Keratinocyte (primary cell): Measurements from ENCODE around the gene SCT. TPM values are rescaled to one million over a fixed set of nuclear protein-coding genes. Genes with fewer than 3 reads are reported as not detected.

ENCODE experiments used
- DNase-seq: peaks from one replicate; pipeline ENCODE4 v3.0.0-alpha.2; 2011; ENCODE audit warnings: low read depth, missing footprints, low spot score
- FAIRE-seq: peaks from 2 replicates; lab custom pipeline; 2011; peaks lifted over from hg19 to GRCh38; lab: Jason Lieb, UNC
- H2AFZ ChIP-seq: 2 replicates; pipeline ENCODE4 v1.6.0; 2012; ENCODE audit warnings: low read length, control low read depth, inconsistent platforms; ENCODE audit not compliant: control insufficient read depth
- H3K27ac ChIP-seq: 2 replicates; pipeline ENCODE4 v1.5.1; 2011; ENCODE audit warnings: low read length; ENCODE audit not compliant: control insufficient read depth, insufficient read depth
- H3K27me3 ChIP-seq: 3 replicates; pipeline ENCODE4 v1.6.0; 2011; ENCODE audit warnings: low read length; ENCODE audit not compliant: control insufficient read depth, insufficient read depth; ENCODE audit errors: extremely low read depth
- H3K36me3 ChIP-seq, 2 experiments: 2 replicates in 1 of 2; 3 replicates in 1 of 2; pipeline ENCODE4 v1.5.1; 2011; ENCODE audit warnings: low read length in 2 of 2, mild to moderate bottlenecking in 1 of 2; ENCODE audit not compliant: control insufficient read depth in 2 of 2, insufficient read depth in 2 of 2; ENCODE audit errors: extremely low read depth in 1 of 2
- H3K4me1 ChIP-seq: 3 replicates; pipeline ENCODE4 v1.5.1; 2011; ENCODE audit warnings: low read length; ENCODE audit not compliant: control insufficient read depth, insufficient read depth; ENCODE audit errors: extremely low read depth
- H3K4me2 ChIP-seq: 3 replicates; pipeline ENCODE4 v1.6.0; 2011; ENCODE audit warnings: low read depth, low read length; ENCODE audit not compliant: control insufficient read depth, insufficient read depth; ENCODE audit errors: extremely low read depth
- H3K4me3 ChIP-seq, 3 experiments: fragments of 200-600 bp in 1 of 3; sonication (generic) in 1 of 3; 2 replicates in 2 of 3; 3 replicates in 1 of 3; pipeline ENCODE4 v1.5.1; 2011 to 2016; ENCODE audit warnings: low read length in 3 of 3, mild to moderate bottlenecking in 3 of 3, control low read depth in 2 of 3, inconsistent platforms in 1 of 3, low read depth in 1 of 3, mixed read lengths in 1 of 3, mixed run types in 1 of 3, moderate library complexity in 1 of 3; ENCODE audit not compliant: control insufficient read depth in 2 of 3, insufficient read depth in 2 of 3; ENCODE audit errors: extremely low read depth in 1 of 3
- H3K79me2 ChIP-seq: 2 replicates; pipeline ENCODE4 v1.6.0; 2012; ENCODE audit warnings: low read length; ENCODE audit not compliant: control insufficient read depth, insufficient read depth
- H3K9ac ChIP-seq: 3 replicates; pipeline ENCODE4 v1.6.0; 2011; ENCODE audit warnings: low read length; ENCODE audit not compliant: control insufficient read depth, insufficient read depth; ENCODE audit errors: extremely low read depth
- H3K9me1 ChIP-seq: 3 replicates; pipeline ENCODE4 v1.6.0; 2011; ENCODE audit warnings: low read length; ENCODE audit not compliant: control insufficient read depth, insufficient read depth; ENCODE audit errors: extremely low read depth
- H3K9me3 ChIP-seq: 2 replicates; pipeline ENCODE4 v1.5.1; 2012; ENCODE audit warnings: low read depth, low read length; ENCODE audit not compliant: control insufficient read depth
- H4K20me1 ChIP-seq: 3 replicates; pipeline ENCODE4 v1.6.0; 2011; ENCODE audit warnings: low read length; ENCODE audit not compliant: control insufficient read depth, insufficient read depth; ENCODE audit errors: extremely low read depth
- CTCF ChIP-seq, 3 experiments: IDR thresholded peaks in 1 of 3; conservative IDR thresholded peaks in 1 of 3; optimal IDR thresholded peaks in 1 of 3; 2 replicates in 2 of 3; 3 replicates in 1 of 3; pipeline versions ENCODE3 to v1.5.1; 2011; ENCODE audit warnings: low read length in 3 of 3, mild to moderate bottlenecking in 3 of 3, moderate library complexity in 2 of 3, control low read depth in 1 of 3, inconsistent platforms in 1 of 3; ENCODE audit not compliant: insufficient read depth in 2 of 3; ENCODE audit errors: extremely low read depth in 1 of 3
- EZH2 ChIP-seq: IDR thresholded peaks from one replicate; pipeline ENCODE4 v1.6.1; 2012; ENCODE audit warnings: inconsistent platforms, mild to moderate bottlenecking, low read length, moderate library complexity
- dilution Hi-C: fragments of 300-500 bp; cut with MboI; formaldehyde crosslinking; loops from one replicate; pipeline ENCODE4 v1.7.0; 2020; ENCODE audit warnings: low sequenced_read_pairs; ENCODE audit not compliant: extremely low pct_ligation_motif_present
- polyA plus RNA-seq, 5 experiments: library from polyadenylated mRNA; depleted of rRNA in 3 of 5; stranded (reverse) in 3 of 5; stranded (forward) in 1 of 5; unstranded in 1 of 5; fragments of >200 nt; gene quantifications; 1 replicate in 1 of 5; 2 replicates in 3 of 5; 3 replicates in 1 of 5; pipeline versions ENCODE4 v1.2.1 to v1.2.3, GENCODE V29; 2011 to 2012; ENCODE audit warnings: missing spikeins in 2 of 5, low read depth in 1 of 5, low replicate concordance in 1 of 5

Gene SCT
- polyA plus RNA-seq, 1 donor (not counting 4 experiments of a cell fraction or from before 2014, with no cell fraction given) = not detected

DNA sequence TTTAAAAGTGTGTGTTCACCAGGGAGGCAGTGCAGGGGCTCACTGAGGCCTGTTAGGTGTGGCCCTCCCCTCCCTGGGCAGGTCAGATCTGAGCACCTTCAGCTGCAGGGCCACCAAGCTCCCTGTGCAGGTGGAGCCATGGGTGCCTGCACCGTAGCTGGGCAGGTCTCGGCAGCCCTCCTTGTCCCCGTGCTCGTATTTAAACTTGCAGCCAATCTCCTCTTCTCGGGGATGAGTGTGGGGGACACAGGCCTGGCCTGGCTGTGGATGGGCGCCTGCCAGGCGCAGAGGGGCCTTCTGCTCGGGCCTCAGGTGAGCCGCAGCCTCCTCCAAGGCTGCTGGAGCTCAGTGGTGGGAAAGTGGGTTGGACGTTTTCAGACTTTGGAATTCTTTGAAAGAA is 31.6 kb downstream of the SCT start:
- Histone ChIP-seq H3K36me3 (peaks cover 45 to 57% of the 10 kb centered on the region in 2 experiments), H3K4me1 (no peaks in the 10 kb centered on the region), H3K4me2 (no peak overlapping the region), H2AFZ (no peak overlapping the region), H3K9me1 (no peaks in the 10 kb centered on the region), H3K9me3 (no peaks in the 10 kb centered on the region), H3K27ac (no peak overlapping the region), H3K79me2 (peaks cover 42% of the 10 kb centered on the region), H4K20me1 (no peaks in the 10 kb centered on the region), H3K4me3 (no peak overlapping the region), H3K27me3 (no peaks in the 10 kb centered on the region), H3K9ac (no peak overlapping the region)
- dilution Hi-C loops = no loop called here
- DNase-seq (no peak), FAIRE-seq (no peak)
- TF ChIP-seq CTCF (optimal IDR thresholded peaks at IDR 0.05 in 1 of 3, IDR thresholded peaks at IDR 0.05 in 1 of 3, conservative IDR thresholded peaks at IDR 0.05 in 1 of 3; ENCODE audit: extremely low read depth in 1 of 3, insufficient read depth in 2 of 3, low read length in 3 of 3) (no peak), EZH2 (no peak)

- TF ChIP-seq EZH2 (no peak), CTCF (optimal IDR thresholded peaks at IDR 0.05 in 1 of 3, IDR thresholded peaks at IDR 0.05 in 1 of 3, conservative IDR thresholded peaks at IDR 0.05 in 1 of 3; ENCODE audit: extremely low read depth in 1 of 3, insufficient read depth in 2 of 3, low read length in 3 of 3) (no peak)
- DNase-seq (no peak), FAIRE-seq (no peak)
- Histone ChIP-seq H3K27me3 (no peaks in the 10 kb centered on the region), H3K79me2 (peaks cover 52% of the 10 kb centered on the region), H3K36me3 (peaks cover 46 to 54% of the 10 kb centered on the region in 2 experiments), H2AFZ (no peak overlapping the region), H3K4me2 (no peak overlapping the region), H4K20me1 (no peaks in the 10 kb centered on the region), H3K27ac (no peak overlapping the region), H3K4me1 (no peaks in the 10 kb centered on the region), H3K9ac (no peak overlapping the region), H3K4me3 (no peak overlapping the region), H3K9me1 (no peaks in the 10 kb centered on the region), H3K9me3 (no peaks in the 10 kb centered on the region)
- dilution Hi-C loops = no loop called here
These were observed 33.6 kb downstream of the SCT start for GRCh38 chr11:593347-593746.
